Measurements from ENCODE around the gene HES1. TPM values are rescaled to one million over a fixed set of nuclear protein-coding genes. Genes with fewer than 3 reads are reported as not detected.

HES1 gene
- total and polyA plus RNA-seq, 9 of the 15 experiments (the other 6 are each of a cell fraction or from before 2014, with no cell fraction given), result 3.4 to 37.0 (median 19.3) TPM

- TF ChIP-seq CHCHD3 (CRISPR knock-in tag; IDR thresholded peaks at IDR 0.05), result no peak
- peak; percentile 79 for TF ChIP-seq TAF9B (IDR thresholded peaks at IDR 0.05; ENCODE audit: partially characterized antibody)
- TF ChIP-seq CHAMP1 (IDR thresholded peaks at IDR 0.05), result no peak
- TF ChIP-seq ZNF133 (CRISPR knock-in tag; IDR thresholded peaks at IDR 0.05), result no peak
- TF ChIP-seq ZNF316 (IDR thresholded peaks at IDR 0.05), result no peak
- no peak for TF ChIP-seq FOXJ3 (CRISPR knock-in tag; IDR thresholded peaks at IDR 0.05)
- no peak for TF ChIP-seq ZSCAN29 (IDR thresholded peaks at IDR 0.05)
- TF ChIP-seq ZBTB1 (CRISPR knock-in tag; IDR thresholded peaks at IDR 0.05; ENCODE audit: borderline replicate concordance, low read depth), result no peak
- peak; percentile 76 for TF ChIP-seq TAF1 (IDR thresholded peaks at IDR 0.05; ENCODE audit: control insufficient read depth, extremely low read depth, insufficient read depth, low read length, severe bottlenecking)
- TF ChIP-seq ZNF134 (CRISPR knock-in tag; conservative IDR thresholded peaks at IDR 0.05), result no peak
- no peak for TF ChIP-seq ZNF197 (CRISPR knock-in tag; IDR thresholded peaks at IDR 0.05; ENCODE audit: low read depth)
- TF ChIP-seq SRSF1 (IDR thresholded peaks at IDR 0.05; ENCODE audit: low read depth, low read length), result no peak
- no peak for TF ChIP-seq STAT6 (CRISPR knock-in tag; IDR thresholded peaks at IDR 0.05)
- no peak for TF ChIP-seq CEBPB (tag; IDR thresholded peaks at IDR 0.05)
- peak; percentile 42 to 75; a peak in 3 of 4 replicates for TF ChIP-seq KDM1A (IDR thresholded peaks at IDR 0.05)
- TF ChIP-seq POLR2H (tag; IDR thresholded peaks at IDR 0.05; ENCODE audit: low read depth), result no peak
- peak; percentile 98 for TF ChIP-seq HMGN3 (IDR thresholded peaks at IDR 0.05; ENCODE audit: borderline replicate concordance, extremely low read depth, insufficient read length, low read depth, low read length)
- no peak for TF ChIP-seq CBX3 (IDR thresholded peaks at IDR 0.05; ENCODE audit: borderline replicate concordance in 1 of 2, low read length in 2 of 2)
- TF ChIP-seq NR2C1 (IDR thresholded peaks at IDR 0.05), result no peak
- no peak for TF ChIP-seq NR2C1 (tag; IDR thresholded peaks at IDR 0.05)
- no peak for TF ChIP-seq ZBTB9 (CRISPR knock-in tag; IDR thresholded peaks at IDR 0.05)
- peak; percentile 89 for TF ChIP-seq POLR2G (IDR thresholded peaks at IDR 0.05; ENCODE audit: low read depth, low read length)
These were observed at the start of gene HES1 (continued) for GRCh38 chr3:194135806-194136518.
